RPMI8226 (cell line): ENCODE measurements around the gene ADCY2.

Experiments used
- DNase-seq: peaks from one replicate; pipeline ENCODE4 v3.0.0-alpha.2; 2015

Gene ADCY2

DNA sequence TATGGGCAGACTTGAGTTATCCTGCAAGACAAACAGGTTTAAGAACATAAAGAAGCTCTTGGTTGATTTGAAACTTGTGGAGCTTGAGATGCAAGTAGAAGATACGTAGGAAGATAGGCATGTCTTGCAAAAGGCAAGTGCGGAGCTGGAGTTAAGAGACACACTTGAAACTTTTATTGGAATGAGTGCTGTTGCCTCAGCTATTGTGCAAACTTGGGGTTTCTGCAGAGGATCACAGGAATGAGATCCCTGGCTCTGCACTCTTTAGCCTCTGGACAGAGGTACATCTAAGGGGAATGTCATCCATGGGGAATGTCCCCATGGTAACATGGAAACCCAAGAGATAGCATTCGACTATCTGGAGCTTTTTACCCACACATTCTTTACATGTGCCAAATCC is 121.1 kb downstream of the ADCY2 start:
- no peak for DNase-seq

- peak; percentile 3 for DNase-seq
These were observed 123.1 kb downstream of the ADCY2 start for GRCh38 chr5:7518947-7519560.

DNA sequence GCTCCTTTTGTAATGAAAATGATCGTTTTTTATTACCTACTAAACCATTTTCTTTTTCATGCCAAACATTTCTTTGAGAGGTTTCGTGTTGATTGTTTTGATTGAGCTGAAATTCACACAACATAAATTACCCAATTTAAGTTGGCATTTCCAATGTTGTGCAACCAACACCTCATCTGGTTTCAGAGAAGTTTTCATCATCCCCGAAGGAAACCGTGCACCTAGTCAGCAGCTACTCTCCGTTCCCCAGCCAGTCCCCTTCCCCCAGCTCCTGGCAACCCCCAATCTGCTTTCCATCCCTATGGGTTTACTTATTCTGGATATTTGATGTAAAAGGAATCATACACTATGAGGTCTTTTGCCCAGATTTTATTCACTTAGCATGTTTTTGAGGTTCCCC is 123.6 kb downstream of the ADCY2 start:
- DNase-seq: no peak

DNA sequence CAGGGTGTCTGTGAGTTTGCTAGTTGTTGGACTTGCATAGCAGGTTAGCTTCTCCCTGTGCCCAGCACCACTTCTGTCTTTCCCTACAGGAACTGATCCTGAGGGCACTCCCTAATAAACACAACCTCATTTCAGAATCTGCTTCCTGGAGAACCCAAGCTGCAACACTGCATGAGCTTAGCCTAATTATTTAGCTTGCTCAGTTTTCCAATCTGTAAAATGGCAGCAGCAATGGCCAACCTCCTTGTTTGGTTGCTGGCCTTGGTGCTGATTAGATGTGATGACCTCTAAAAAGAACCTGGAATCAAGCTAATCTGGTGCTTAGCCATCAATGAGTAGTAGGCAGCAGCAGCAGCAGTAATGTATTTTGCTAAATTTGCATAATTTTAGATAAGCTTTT is 133.9 kb downstream of the ADCY2 start:
- DNase-seq: no peak

DNA sequence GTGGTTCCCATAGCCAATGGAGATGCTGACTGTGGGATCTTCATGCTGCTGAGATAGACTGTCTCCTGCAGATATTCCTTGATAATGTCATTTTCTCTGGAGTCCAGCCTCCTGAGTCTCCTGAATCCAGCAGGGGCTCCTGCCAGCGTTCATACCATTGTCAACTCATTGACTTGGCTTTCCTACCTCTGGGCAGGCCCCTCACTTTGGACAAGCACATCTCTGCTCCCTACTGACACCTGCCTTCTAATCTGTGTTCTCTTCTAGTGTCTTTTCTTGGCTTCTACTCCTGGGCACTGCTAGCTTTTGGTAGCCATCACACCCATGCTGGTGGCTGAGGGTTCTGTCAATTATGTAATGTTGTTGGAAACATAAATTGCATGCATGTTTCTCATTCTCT is 138.0 kb downstream of the ADCY2 start:
- DNase-seq: no peak

GRCh38 chr5:7534505-7534904 is 138.6 kb downstream of the ADCY2 start:
- DNase-seq: no peak

DNA sequence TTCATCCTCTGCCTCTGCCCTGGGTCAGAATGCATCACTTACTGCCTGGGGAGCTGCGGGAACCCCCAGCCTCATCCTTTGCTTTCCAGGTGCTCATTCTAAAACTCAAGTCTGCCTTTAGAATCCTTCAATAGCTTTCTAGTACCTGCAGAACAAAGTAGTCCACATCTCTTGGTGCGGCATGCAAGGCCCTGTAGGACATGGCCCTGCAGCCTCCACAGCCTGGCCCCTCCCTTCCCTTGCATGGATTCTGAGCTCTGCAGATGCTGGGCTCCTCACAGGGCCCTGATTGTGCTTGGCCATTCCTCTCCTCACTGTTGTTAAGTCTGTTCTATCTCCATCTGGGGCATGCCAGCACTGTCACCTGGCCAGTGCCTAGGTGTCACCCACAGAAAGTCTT is 141.6 kb downstream of the ADCY2 start:
- no peak for DNase-seq

- no peak for DNase-seq
These were observed 143.6 kb downstream of the ADCY2 start for GRCh38 chr5:7539571-7539970.

DNA sequence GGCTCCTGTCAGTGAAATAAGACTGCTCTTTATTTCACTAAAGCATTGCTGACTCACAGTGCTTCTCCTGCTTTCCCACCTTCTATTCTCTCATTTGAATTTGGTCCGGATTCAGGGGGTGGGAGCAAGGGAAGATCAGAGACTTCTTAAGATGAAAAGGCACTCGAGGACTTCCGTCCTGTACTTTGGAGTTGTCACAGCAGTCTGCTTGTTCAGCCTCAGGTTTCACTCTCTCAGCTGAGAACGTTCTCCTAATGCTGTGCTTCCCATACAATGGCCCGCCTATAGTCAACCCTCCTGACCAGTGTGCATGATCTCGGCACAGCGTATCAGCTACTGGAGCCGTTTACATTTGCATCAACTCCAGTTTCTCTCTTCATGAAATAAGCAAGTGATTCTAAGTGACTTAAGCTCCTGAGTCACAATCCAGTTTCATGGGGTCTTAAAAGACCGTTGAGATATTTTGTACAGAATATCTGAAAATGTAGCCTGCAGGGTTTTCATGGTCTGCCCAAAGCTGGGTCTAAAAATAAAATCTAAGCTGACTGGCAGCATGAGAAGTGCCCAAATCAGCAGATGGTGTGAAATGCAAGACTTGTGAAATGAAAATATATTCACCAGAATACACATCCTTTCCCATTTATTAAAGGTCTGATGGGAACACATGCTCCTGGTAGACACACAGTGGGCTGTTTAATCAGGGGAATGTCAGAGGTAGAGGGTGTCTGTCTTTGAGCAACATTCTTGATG is 145.0 kb downstream of the ADCY2 start:
- DNase-seq: no peak

DNA sequence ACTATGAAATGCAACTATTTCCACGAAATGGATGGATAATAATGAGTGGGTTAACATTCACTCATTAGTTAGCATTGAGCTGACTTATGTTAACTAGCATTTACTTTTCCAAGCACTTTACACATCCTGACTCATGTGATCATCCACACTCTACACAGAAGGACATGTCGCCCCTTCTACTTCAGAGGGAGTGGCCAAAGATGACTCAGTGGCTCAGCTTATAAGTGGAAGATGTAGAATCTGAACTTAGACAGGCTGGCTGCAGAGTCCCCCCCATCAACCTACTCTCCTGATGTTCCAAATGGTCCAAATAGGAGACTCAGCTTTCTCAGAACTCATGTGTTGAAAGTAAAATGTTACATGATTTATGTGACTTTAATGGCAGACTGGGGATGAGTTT is 146.0 kb downstream of the ADCY2 start:
- no peak for DNase-seq

DNA sequence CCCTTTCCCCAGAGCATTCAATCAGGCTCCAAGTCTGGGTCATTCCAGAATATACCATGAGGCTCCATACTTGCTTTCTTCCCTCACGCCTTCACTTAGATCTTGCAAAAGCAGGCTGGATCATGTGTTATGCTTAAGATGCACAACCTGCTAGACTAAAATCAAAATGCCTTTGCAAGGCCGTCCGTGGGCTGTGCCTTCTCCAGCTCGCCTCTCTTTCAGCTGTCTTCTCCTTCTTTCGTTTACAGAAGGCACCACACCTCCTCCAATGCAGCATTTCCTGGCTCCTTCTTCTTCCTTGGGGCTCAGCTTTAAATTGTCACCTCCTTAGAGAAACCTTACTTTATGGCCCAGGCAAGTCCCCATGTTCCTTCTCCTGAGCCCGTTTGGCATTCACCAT is 150.6 kb downstream of the ADCY2 start:
- DNase-seq: no peak

GRCh38 chr5:7548596-7548995 is 152.7 kb downstream of the ADCY2 start:
- DNase-seq: no peak

GRCh38 chr5:7565559-7565958 is 169.6 kb downstream of the ADCY2 start:
- DNase-seq: no peak

DNA sequence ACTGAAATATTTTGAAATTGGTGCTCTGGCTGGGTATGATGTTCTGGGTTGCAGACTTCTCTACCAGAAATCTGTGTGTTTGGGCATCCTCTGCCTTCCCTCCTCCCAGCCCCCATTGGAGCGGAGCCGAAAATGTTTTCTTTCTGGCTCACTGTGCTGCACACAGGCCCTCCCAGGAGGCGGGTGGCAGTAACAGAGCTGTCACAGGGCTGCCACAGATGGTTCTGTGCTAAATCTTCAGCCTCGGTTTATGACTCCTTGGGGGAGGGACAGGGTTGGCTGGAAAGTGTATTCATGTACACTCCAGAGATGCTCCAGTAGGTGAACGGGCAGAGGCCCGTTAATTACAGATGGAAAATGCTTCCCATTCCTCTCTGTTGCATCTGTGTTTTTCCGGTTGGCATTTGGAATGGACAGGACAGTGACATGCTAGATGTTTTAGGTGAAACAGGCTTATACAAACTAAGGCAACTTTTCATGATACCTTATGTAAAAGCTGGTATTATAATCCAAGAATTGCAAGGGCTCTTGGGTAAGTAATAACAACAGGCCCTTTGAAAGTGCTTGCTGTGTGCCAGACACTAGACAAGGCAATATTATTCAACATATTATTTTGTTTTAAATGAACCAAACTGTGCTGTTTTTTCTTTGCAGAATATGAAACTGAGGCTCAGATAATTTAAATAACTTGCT is 180.2 kb downstream of the ADCY2 start:
- no peak for DNase-seq

DNA sequence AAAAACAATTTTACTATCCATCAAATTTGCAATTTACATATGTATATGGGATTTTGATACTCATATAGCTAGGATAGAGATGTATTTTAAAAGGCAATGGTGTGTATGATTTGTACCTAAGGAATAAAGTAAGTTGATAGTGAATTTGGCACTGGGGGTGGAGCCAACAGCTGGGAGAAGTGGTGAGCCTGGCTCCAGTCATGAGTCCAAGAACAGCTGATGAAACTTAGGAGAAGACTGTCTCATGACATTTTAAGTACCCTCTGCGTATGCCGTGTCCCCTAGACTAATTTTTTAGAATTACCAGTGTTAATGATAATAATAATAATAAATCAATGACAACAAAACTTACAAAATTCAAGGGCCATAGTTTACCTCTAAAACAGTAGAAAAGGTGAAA is 181.4 kb downstream of the ADCY2 start:
- no peak for DNase-seq

DNA sequence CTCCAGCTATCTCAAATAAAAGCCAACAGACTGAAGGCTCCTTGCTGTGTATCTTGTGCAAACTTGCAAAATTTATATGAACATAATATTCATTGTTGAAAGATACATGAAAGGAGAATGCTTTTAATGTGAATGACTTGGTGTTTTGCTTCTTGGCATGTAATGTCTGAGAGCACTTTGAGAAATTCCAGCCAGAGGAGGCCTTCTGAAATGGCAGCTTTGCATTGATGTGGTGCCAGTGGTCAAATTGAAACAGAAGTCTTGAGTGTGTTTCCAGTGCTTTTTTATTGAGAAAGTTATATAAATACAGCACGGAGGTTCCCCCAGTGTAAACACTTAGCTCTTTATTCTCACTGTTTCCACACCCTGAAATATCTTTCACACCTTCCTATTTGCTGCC is 182.1 kb downstream of the ADCY2 start:
- DNase-seq: no peak

- no peak for DNase-seq
These were observed 188.8 kb downstream of the ADCY2 start for GRCh38 chr5:7584749-7585148.

DNA sequence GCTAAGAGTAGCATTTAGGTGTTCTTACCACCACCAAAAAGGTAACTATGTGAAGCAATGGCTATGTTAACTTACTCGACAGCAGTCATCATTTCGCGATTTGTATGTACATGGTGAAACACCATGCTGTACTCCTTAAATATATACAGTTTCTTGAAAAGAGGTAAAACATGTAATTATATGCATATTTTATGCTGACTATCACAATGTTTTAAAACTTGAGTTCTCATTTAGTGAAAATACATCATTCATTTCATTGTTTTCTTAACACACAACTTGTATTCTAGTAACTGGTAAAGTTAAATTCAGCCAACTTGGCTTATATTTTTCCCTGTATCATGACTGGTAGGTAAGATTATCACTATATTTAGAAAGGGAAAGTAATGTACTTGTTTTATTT is 189.9 kb downstream of the ADCY2 start:
- DNase-seq: no peak

DNA sequence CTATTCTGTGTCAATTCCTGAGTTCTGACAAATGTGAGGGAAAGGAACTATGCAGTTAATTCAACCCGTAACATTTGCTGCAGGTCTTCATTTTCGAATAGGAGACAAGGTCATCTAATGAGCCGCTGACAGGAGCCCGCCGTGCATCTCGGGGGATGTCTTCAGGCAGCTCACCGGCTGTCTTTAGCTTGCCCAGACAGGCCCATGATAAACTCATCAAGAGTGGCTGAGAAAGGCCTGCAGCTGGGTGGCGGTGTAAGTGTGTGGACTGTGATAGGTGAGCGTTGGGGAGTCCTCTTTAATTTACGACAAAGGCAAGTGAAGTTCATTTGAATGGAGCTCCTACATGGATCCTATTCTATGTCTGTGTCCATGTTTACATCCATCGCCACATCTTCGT is 190.5 kb downstream of the ADCY2 start:
- DNase-seq: no peak

- no peak for DNase-seq
These were observed 193.9 kb downstream of the ADCY2 start for GRCh38 chr5:7589800-7590199.

GRCh38 chr5:7592910-7593309 is 197.0 kb downstream of the ADCY2 start:
- no peak for DNase-seq

GRCh38 chr5:7597059-7597642 is 201.2 kb downstream of the ADCY2 start:
- DNase-seq: no peak

- DNase-seq: no peak
These were observed 211.0 kb downstream of the ADCY2 start for GRCh38 chr5:7606840-7607465.

DNA sequence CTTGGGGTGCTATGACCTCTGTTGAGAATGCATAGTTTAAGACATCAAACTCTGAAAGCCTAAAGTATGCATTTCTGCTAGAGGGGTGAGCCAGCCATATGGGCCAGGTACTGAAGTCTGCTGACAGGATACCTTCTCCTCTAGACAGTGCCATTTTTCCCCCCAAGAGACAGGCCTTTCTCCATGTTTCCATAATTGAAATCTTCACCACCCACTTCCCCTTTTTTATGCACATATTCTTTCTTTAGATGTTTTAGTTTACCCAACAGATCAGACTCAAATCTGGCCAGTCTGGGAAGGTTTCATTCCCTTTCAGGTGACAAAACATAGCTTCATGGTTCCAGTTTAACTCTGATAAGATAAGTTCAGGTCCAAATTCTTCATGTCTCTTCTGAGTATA is 212.8 kb downstream of the ADCY2 start:
- no peak for DNase-seq
